LNCAP (cell line): ENCODE results near the gene ULK2.

Source experiments
- TF ChIP-seq, protein P1 (sequence below): fragments of 450-650 bp; IDR thresholded peaks from 2 replicates; pipeline ENCODE4 v1.5.1; 2017; ENCODE audit warnings: mild to moderate bottlenecking

The ULK2 gene

DNA sequence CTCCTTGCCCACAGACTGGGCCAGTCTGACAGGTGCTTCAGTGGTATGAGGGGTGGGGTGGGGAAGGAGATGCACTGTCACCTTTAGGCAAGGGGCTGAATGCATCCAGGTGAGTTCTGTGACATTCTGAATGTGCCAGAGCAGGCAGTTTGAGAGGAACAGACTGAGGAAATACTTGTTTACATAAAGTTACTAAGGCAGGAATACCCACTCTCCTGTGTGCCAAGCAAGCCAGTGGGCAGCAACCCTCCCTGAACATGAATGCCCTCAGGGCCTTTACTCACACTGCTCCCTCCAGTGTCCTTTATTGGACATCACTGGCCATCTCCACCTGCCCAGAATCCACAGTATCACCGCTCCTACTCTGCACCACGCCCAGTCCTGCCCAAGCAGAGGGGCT lies 33.1 kb upstream of the ULK2 start:
- TF ChIP-seq, protein P1, sequence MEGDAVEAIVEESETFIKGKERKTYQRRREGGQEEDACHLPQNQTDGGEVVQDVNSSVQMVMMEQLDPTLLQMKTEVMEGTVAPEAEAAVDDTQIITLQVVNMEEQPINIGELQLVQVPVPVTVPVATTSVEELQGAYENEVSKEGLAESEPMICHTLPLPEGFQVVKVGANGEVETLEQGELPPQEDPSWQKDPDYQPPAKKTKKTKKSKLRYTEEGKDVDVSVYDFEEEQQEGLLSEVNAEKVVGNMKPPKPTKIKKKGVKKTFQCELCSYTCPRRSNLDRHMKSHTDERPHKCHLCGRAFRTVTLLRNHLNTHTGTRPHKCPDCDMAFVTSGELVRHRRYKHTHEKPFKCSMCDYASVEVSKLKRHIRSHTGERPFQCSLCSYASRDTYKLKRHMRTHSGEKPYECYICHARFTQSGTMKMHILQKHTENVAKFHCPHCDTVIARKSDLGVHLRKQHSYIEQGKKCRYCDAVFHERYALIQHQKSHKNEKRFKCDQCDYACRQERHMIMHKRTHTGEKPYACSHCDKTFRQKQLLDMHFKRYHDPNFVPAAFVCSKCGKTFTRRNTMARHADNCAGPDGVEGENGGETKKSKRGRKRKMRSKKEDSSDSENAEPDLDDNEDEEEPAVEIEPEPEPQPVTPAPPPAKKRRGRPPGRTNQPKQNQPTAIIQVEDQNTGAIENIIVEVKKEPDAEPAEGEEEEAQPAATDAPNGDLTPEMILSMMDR = no peak

DNA sequence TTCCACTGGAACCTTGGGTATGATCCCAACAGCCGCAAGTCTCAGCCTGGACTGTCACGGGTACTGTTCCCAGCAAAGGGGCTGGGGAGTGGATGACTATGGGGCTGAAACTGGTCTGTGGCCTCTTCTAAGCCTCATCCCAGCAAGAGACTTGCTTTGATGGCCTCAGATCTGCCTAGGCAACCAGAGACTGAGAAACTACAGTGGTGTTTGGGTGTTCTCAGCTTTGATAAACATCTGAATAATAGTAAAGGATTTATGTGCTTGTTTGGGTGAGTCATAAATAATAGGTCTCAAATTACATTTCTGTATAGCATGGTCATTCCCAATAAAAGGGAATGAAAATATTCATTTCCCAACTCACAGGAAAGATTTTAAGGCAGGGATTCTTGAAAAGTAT lies 30.2 kb upstream of the ULK2 start:
- TF ChIP-seq, protein P1 = no peak

DNA sequence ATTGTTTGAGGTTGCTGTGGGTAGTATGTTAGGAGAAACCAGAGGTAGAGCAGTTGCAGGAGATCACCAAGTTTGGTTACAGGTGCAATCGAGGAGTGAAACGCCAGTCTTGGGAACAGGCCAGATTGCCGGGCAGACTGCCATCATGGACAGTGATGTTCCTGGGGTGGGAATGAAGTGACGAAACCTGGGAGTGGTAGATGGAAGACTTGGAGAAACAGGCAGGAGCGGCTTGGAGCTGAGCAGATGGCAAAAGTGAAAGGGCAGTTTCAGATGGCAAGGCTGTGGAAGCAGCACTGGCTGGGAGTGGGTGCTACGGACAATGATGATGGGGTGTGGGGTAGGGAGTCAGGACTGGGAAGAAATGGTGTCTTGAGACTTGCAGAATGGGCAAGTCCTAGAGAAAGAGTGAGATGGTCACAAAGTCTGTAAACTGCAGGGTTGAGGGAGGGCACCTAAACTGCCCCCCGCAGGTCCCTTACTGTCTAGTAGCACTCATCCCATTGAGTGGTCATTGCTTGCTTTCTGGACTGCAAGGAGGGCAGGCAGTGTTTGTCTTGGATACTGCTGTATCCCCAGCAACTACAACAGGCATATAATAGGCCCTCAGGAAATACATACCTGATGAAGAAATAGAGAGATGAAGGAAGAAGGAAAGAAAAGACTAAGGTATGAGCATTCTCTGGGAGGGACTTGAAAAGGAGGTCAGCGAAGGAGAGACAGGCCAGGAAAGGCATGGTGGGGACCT lies 29.5 kb upstream of the ULK2 start:
- TF ChIP-seq, protein P1 = no peak

GRCh38 chr17:19896679-19897078 lies 28.9 kb upstream of the ULK2 start:
- TF ChIP-seq, protein P1 = no peak

DNA sequence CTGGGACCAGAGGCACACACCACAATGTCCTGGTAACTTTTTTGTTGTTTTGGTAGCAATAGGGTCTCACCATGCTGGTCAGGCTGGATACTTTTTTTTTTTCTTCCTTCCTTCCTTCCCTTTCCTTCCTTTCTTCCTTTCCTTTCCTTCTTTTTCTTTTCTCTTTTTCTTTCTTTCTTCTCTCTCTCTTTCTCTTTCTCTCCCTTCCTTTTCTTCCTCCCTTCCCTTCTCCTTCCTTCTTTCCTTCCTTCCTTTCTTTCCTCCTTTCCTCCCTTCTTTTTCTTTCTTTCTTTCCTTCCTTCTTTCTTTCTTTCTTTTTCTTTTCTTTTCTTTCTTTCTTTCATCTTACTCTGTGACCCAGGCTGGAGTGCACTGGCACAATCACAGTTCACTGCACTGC lies 18.4 kb upstream of the ULK2 start:
- TF ChIP-seq, protein P1 = no peak

- TF ChIP-seq, protein P1 = no peak
These were observed 15.9 kb upstream of the ULK2 start for GRCh38 chr17:19883537-19884215.

GRCh38 chr17:19880393-19880792 lies 12.7 kb upstream of the ULK2 start:
- TF ChIP-seq, protein P1 = no peak
